HepG2 (cell line): Measurements from ENCODE around the gene CIITA. TPM values are rescaled to one million over a fixed set of nuclear protein-coding genes. Genes with fewer than 3 reads are reported as not detected.

Source experiments
- AKAP8 ChIP-seq: sonication (generic); formaldehyde crosslinking; IDR thresholded peaks from 2 replicates; pipeline ENCODE4 v1.5.1; 2020; ENCODE audit warnings: mild to moderate bottlenecking, missing genetic modification reagents
- FLYWCH1 ChIP-seq: sonication (generic); formaldehyde crosslinking; IDR thresholded peaks from 2 replicates; pipeline ENCODE4 v1.8.1; 2023; ENCODE audit warnings: mild to moderate bottlenecking, missing genetic modification reagents
- KDM2A ChIP-seq: sonication (generic); formaldehyde crosslinking; IDR thresholded peaks from 2 replicates; pipeline ENCODE4 v1.4.0; 2020; ENCODE audit warnings: low read depth, missing genetic modification reagents, borderline replicate concordance
- MATR3 ChIP-seq: sonication (generic); formaldehyde crosslinking; IDR thresholded peaks from 2 replicates; pipeline ENCODE4 v1.4.0; 2020; ENCODE audit warnings: missing genetic modification reagents
- NR2F2 ChIP-seq: IDR thresholded peaks from 2 replicates; pipeline ENCODE4 v1.6.1; 2012; ENCODE audit warnings: low read depth, inconsistent platforms, borderline replicate concordance
- SYNCRIP ChIP-seq: fragments of 200-400 bp; formaldehyde crosslinking; IDR thresholded peaks from 2 replicates; pipeline ENCODE4 v1.6.1; 2018; ENCODE audit warnings: mild to moderate bottlenecking, low read depth, low read length; ENCODE audit not compliant: insufficient read depth
- YY1 ChIP-seq: IDR thresholded peaks from 2 replicates; pipeline ENCODE4 v1.6.1; 2011; ENCODE audit warnings: low read length, low read depth, moderate library complexity, mild to moderate bottlenecking; ENCODE audit not compliant: insufficient read depth, insufficient replicate concordance
- ZBTB40 ChIP-seq, 2 experiments: fragments of 450-650 bp in 1 of 2; sonication (generic) in 1 of 2; formaldehyde crosslinking in 1 of 2; IDR thresholded peaks; 2 replicates each; pipeline versions ENCODE4 v1.6.1 to v1.8.0; 2016 to 2022; ENCODE audit warnings: antibody characterized with exemption in 1 of 2, mild to moderate bottlenecking in 1 of 2, missing genetic modification reagents in 1 of 2
- ZNF326 ChIP-seq: sonication (generic); formaldehyde crosslinking; IDR thresholded peaks from 2 replicates; pipeline ENCODE4 v1.4.0; 2020; ENCODE audit warnings: missing genetic modification reagents, borderline replicate concordance
- ZNF598 ChIP-seq: sonication (generic); formaldehyde crosslinking; IDR thresholded peaks from 2 replicates; pipeline ENCODE4 v1.5.1; 2020; ENCODE audit warnings: mild to moderate bottlenecking, missing genetic modification reagents, borderline replicate concordance
- ZNF780A ChIP-seq: sonication (generic); formaldehyde crosslinking; IDR thresholded peaks from 2 replicates; pipeline ENCODE4 v1.8.0; 2022; ENCODE audit warnings: mild to moderate bottlenecking, missing genetic modification reagents, moderate library complexity
- ZNF788 ChIP-seq: sonication (generic); formaldehyde crosslinking; IDR thresholded peaks from 2 replicates; pipeline ENCODE4 v1.5.0; 2020; ENCODE audit warnings: mild to moderate bottlenecking, missing genetic modification reagents, borderline replicate concordance
- polyA plus RNA-seq, 8 experiments: library from polyadenylated mRNA; depleted of rRNA in 3 of 8; stranded (reverse) in 7 of 8; unstranded in 1 of 8; fragments of >200 nt; fragmentation: Illumina TruSeq in 4 of 8; extraction: Trizol in 4 of 8; gene quantifications; 2 replicates each; pipeline versions ENCODE4 v1.2.1 to v1.2.3, GENCODE V29; 2011 to 2016; ENCODE audit warnings: low read depth in 4 of 8, missing spikeins in 1 of 8, mixed read lengths in 1 of 8; ENCODE audit not compliant: insufficient read depth in 1 of 8
- total RNA-seq, 5 experiments: library from RNA; depleted of rRNA; stranded (reverse); fragments of >200 nt; fragmentation: Illumina TruSeq; extraction: Trizol; gene quantifications; 2 replicates each; pipeline ENCODE4 v1.2.3, GENCODE V29; 2016; ENCODE audit warnings: low read depth in 1 of 5
- TF ChIP-seq, protein P1 (sequence below): sonication (generic); formaldehyde crosslinking; IDR thresholded peaks from 2 replicates; pipeline ENCODE4 v1.4.0; 2020; ENCODE audit warnings: missing genetic modification reagents, borderline replicate concordance
- TF ChIP-seq, protein P2 (sequence below): sonication (generic); formaldehyde crosslinking; IDR thresholded peaks from 2 replicates; pipeline ENCODE4 v1.8.1; 2023; ENCODE audit warnings: mild to moderate bottlenecking, moderate library complexity, missing genetic modification reagents

The CIITA gene
- total and polyA plus RNA-seq, 2 of the 13 experiments (the other 11 are each of a cell fraction or from before 2014, with no cell fraction given) = 0.08 to 0.09 TPM

DNA sequence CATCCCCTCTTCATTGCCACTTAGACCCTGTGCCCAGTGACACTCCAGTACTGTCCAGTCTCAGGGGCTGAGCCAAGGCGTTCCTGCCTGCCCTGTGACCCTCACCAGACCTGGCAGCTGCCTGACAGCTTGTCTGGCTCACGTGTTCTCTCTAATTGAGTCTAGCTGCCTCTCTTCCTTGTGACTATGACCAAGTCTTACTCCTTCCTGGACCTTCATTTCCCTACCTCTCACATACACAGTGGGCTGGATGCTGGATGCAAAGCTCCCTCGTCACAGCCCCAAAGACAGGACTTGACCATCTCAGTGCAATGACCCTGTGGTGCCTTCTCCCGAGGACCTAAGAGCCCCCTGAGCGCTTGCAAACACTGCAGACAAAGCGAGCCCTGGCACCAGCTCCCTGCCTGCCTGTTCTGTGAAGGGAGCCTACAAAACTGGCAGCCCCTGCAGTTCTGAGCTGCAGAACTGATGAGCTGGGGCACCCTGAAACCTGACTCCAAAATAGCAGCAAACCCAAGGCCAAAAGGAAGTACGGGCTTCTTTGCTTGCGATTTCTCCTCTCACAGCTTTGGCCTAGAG, 63.6 kb downstream of the CIITA start (continued):
- no peak for TF ChIP-seq ZBTB40 (IDR thresholded peaks at IDR 0.05)
- TF ChIP-seq ZBTB40 (CRISPR knock-in tag; IDR thresholded peaks at IDR 0.05) = 0 out of 2 replicates have a peak, but pooled peaks have one; percentile 7
- TF ChIP-seq, protein P1, sequence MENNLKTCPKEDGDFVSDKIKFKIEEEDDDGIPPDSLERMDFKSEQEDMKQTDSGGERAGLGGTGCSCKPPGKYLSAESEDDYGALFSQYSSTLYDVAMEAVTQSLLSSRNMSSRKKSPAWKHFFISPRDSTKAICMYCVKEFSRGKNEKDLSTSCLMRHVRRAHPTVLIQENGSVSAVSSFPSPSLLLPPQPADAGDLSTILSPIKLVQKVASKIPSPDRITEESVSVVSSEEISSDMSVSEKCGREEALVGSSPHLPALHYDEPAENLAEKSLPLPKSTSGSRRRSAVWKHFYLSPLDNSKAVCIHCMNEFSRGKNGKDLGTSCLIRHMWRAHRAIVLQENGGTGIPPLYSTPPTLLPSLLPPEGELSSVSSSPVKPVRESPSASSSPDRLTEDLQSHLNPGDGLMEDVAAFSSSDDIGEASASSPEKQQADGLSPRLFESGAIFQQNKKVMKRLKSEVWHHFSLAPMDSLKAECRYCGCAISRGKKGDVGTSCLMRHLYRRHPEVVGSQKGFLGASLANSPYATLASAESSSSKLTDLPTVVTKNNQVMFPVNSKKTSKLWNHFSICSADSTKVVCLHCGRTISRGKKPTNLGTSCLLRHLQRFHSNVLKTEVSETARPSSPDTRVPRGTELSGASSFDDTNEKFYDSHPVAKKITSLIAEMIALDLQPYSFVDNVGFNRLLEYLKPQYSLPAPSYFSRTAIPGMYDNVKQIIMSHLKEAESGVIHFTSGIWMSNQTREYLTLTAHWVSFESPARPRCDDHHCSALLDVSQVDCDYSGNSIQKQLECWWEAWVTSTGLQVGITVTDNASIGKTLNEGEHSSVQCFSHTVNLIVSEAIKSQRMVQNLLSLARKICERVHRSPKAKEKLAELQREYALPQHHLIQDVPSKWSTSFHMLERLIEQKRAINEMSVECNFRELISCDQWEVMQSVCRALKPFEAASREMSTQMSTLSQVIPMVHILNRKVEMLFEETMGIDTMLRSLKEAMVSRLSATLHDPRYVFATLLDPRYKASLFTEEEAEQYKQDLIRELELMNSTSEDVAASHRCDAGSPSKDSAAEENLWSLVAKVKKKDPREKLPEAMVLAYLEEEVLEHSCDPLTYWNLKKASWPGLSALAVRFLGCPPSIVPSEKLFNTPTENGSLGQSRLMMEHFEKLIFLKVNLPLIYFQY (CRISPR knock-in tag) = peak; percentile 22; the same call in 1 of the 2 replicates
- 0 out of 2 replicates have a peak, but pooled peaks have one; percentile 70 for TF ChIP-seq ZNF326 (CRISPR knock-in tag)
- TF ChIP-seq AKAP8 (CRISPR knock-in tag) = 0 out of 2 replicates have a peak, but pooled peaks have one; percentile 34
- 0 out of 2 replicates have a peak, but pooled peaks have one; percentile 58 for TF ChIP-seq MATR3 (CRISPR knock-in tag)
- TF ChIP-seq ZNF788 (CRISPR knock-in tag) = 0 out of 2 replicates have a peak, but pooled peaks have one; percentile 4
- no peak for TF ChIP-seq ZNF780A (CRISPR knock-in tag)
- TF ChIP-seq ZNF598 = 0 out of 2 replicates have a peak, but pooled peaks have one; percentile 64
- peak; percentile 35; the same call in 1 of the 2 replicates for TF ChIP-seq KDM2A (CRISPR knock-in tag)
- no peak for TF ChIP-seq YY1
- TF ChIP-seq, protein P2, sequence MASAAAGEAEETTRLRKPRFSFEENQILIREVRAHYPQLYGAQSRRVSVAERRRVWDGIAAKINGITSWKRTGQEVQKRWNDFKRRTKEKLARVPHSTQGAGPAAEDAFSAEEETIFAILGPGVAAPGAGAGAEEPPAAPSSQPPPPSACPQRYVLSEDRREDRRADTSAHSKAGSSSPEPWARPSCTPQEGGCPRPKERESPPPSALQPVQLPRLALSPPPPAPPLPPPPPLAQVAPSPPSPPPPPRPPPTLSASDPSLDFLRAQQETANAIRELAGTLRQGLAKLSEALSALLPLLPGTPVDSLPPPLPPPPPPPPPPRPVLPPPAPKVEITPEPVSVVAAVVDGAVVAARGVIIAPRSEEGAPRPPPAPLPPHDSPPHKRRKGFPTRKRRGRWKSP (CRISPR knock-in tag) = no peak
- no peak for TF ChIP-seq SYNCRIP
- no peak for TF ChIP-seq NR2F2
- no peak for TF ChIP-seq FLYWCH1
